Fibroblast of lung (primary cell): Measurements from ENCODE around the gene CA6. TPM values are rescaled to one million over a fixed set of nuclear protein-coding genes. Genes with fewer than 3 reads are reported as not detected.
"Not testable (repeated sequence)": the region's sequence is repeated elsewhere in the genome, so short reads cannot be mapped to it uniquely, and the experiment has no call there.

Experiments
- DNase-seq, 2 donors: peaks; one replicate each; pipeline versions ENCODE4 v3.0.0 to v3.0.0-alpha.2; 2010; ENCODE audit warnings: low read depth in 2 of 2
- H2AFZ ChIP-seq: 2 replicates; pipeline ENCODE4 v1.5.1; 2012; ENCODE audit warnings: low read length, control low read depth, inconsistent platforms
- H3K27ac ChIP-seq: 2 replicates; pipeline ENCODE4 v1.5.1; 2011; ENCODE audit warnings: low read length, control low read depth; ENCODE audit not compliant: insufficient read depth
- H3K27me3 ChIP-seq: 2 replicates; pipeline ENCODE4 v1.5.1; 2011; ENCODE audit warnings: mild to moderate bottlenecking, low read length; ENCODE audit not compliant: control insufficient read depth, insufficient read depth
- H3K36me3 ChIP-seq: 2 replicates; pipeline ENCODE4 v1.5.1; 2011; ENCODE audit warnings: low read length; ENCODE audit not compliant: control insufficient read depth, insufficient read depth
- H3K4me1 ChIP-seq: 2 replicates; pipeline ENCODE4 v1.5.1; 2011; ENCODE audit warnings: low read length; ENCODE audit not compliant: control insufficient read depth, insufficient read depth; ENCODE audit errors: extremely low read depth
- H3K4me2 ChIP-seq: 2 replicates; pipeline ENCODE4 v1.5.1; 2011; ENCODE audit warnings: low read length, control low read depth; ENCODE audit not compliant: insufficient read depth; ENCODE audit errors: extremely low read depth
- H3K4me3 ChIP-seq, 4 experiments: fragments of 200-600 bp in 1 of 4; sonication (generic) in 1 of 4; replicated peaks in 1 of 4; 2 replicates each; pipeline ENCODE4 v1.5.1; 2011 to 2016; ENCODE audit warnings: low read length in 4 of 4, low read depth in 3 of 4, mild to moderate bottlenecking in 3 of 4, control low read depth in 2 of 4, inconsistent platforms in 1 of 4, mixed read lengths in 1 of 4; ENCODE audit not compliant: insufficient read depth in 1 of 4; ENCODE audit errors: control extremely low read depth in 1 of 4
- H3K79me2 ChIP-seq: 2 replicates; pipeline ENCODE4 v1.5.1; 2012; ENCODE audit warnings: mild to moderate bottlenecking, low read length, inconsistent platforms; ENCODE audit not compliant: control insufficient read depth, insufficient read depth
- H3K9ac ChIP-seq: 2 replicates; pipeline ENCODE4 v1.5.1; 2011; ENCODE audit warnings: mild to moderate bottlenecking, low read length, control low read depth; ENCODE audit not compliant: insufficient read depth
- H3K9me3 ChIP-seq: 2 replicates; pipeline ENCODE4 v1.5.1; 2012; ENCODE audit warnings: low read depth, low read length; ENCODE audit not compliant: control insufficient read depth, insufficient read depth
- H4K20me1 ChIP-seq: 2 replicates; pipeline ENCODE4 v1.5.1; 2011; ENCODE audit warnings: low read length; ENCODE audit not compliant: control insufficient read depth, insufficient read depth; ENCODE audit errors: extremely low read depth
- CTCF ChIP-seq, 2 donors: IDR thresholded peaks in 1 of 2; conservative IDR thresholded peaks in 1 of 2; 1 replicate in 1 of 2; 2 replicates in 1 of 2; pipeline ENCODE4 v1.5.1; 2011 to 2012; ENCODE audit warnings: low read length in 2 of 2, control low read depth in 1 of 2, inconsistent platforms in 1 of 2, low read depth in 1 of 2, mild to moderate bottlenecking in 1 of 2
- EZH2 ChIP-seq: IDR thresholded peaks from 2 replicates; pipeline ENCODE4 v1.5.1; 2012; ENCODE audit warnings: low read length, control low read depth, mild to moderate bottlenecking; ENCODE audit errors: missing control alignments
- polyA plus RNA-seq, 2 donors: library from polyadenylated mRNA; depleted of rRNA in 1 of 2; stranded (reverse) in 1 of 2; unstranded in 1 of 2; fragments of >200 nt; gene quantifications; 2 replicates each; pipeline ENCODE4 v1.2.1, GENCODE V29; 2011 to 2012; ENCODE audit warnings: missing spikeins in 1 of 2
- total RNA-seq: library from RNA; depleted of rRNA; stranded (reverse); fragments of >200 nt; gene quantifications from 2 replicates; pipeline ENCODE4 v1.2.1, GENCODE V29; 2014

The CA6 gene
- total and polyA plus RNA-seq, 2 donors (not counting 1 experiment from before 2014, with no cell fraction given): not detected

GRCh38 chr1:9019896-9020295 is 74.2 kb downstream of the CA6 start:
- no peak overlapping the region for H3K4me3 ChIP-seq
- no peak overlapping the region for H2AFZ ChIP-seq
- H3K4me2 ChIP-seq: no peak overlapping the region
- peak in 1 of 2 donors; percentile 47 for DNase-seq
- H3K9ac ChIP-seq: no peak overlapping the region
- no peaks in the 10 kb centered on the region for H3K4me1 ChIP-seq
- no peaks in the 10 kb centered on the region for H4K20me1 ChIP-seq
- H3K36me3 ChIP-seq: no peaks in the 10 kb centered on the region
- H3K27ac ChIP-seq: no peak overlapping the region
- H3K79me2 ChIP-seq: no peaks in the 10 kb centered on the region
- TF ChIP-seq EZH2 (no peak), CTCF (conservative IDR thresholded peaks at IDR 0.05 in 1 of 2, IDR thresholded peaks at IDR 0.05 in 1 of 2; ENCODE audit: low read depth in 1 of 2, low read length in 2 of 2) (no peak)
- H3K9me3 ChIP-seq: no peaks in the 10 kb centered on the region
- H3K27me3 ChIP-seq: peaks cover 2% of the 10 kb centered on the region

GRCh38 chr1:9020305-9020704 is 74.6 kb downstream of the CA6 start:
- Histone ChIP-seq H3K9ac (no peak overlapping the region), H3K4me2 (no peak overlapping the region), H3K79me2 (no peaks in the 10 kb centered on the region), H3K4me1 (no peaks in the 10 kb centered on the region), H2AFZ (no peak overlapping the region), H3K4me3 (no peak overlapping the region), H4K20me1 (no peaks in the 10 kb centered on the region), H3K9me3 (no peaks in the 10 kb centered on the region), H3K27me3 (peaks cover 2% of the 10 kb centered on the region), H3K27ac (no peak overlapping the region), H3K36me3 (no peaks in the 10 kb centered on the region)
- TF ChIP-seq CTCF (conservative IDR thresholded peaks at IDR 0.05 in 1 of 2, IDR thresholded peaks at IDR 0.05 in 1 of 2; ENCODE audit: low read depth in 1 of 2, low read length in 2 of 2) (no peak), EZH2 (no peak)
- DNase-seq: no peak

- H3K4me1 ChIP-seq, H3K4me3 ChIP-seq, H2AFZ ChIP-seq, H3K9ac ChIP-seq, H3K36me3 ChIP-seq, DNase-seq, H3K27ac ChIP-seq, H4K20me1 ChIP-seq, H3K9me3 ChIP-seq, H3K4me2 ChIP-seq, H3K79me2 ChIP-seq, H3K27me3 ChIP-seq: not testable (repeated sequence)
Measured at GRCh38 chr1:9022026-9022738, 76.5 kb downstream of the CA6 start.
